ENCODE measurements around the gene ACADSB. TPM values are rescaled to one million over a fixed set of nuclear protein-coding genes. Genes with fewer than 3 reads are reported as not detected.

Gene ACADSB
- total and polyA plus RNA-seq, 10 of the 15 experiments (the other 5 are each of a cell fraction or from before 2014, with no cell fraction given), result 10.8 to 24.0 (median 15.0) TPM

- H3K4me2 ChIP-seq (ENCODE audit: control insufficient read depth, insufficient read depth), result no peak overlapping the region
- H3K27ac ChIP-seq (ENCODE audit: control insufficient read depth, insufficient read depth), result no peak overlapping the region
- intact Hi-C loops (cut with micrococcal nuclease; ENCODE audit: unreplicated experiment), result no loop called here
- FAIRE-seq, result no peak
- WGBS (ENCODE audit: insufficient coverage, insufficient replicate concordance, low lambda C conversion rate, missing lambda C conversion rate), result 34% methylated on average over 10 of the region's 10 CpGs
- ChIA-PET RAD21 (ENCODE audit: unreplicated experiment) (no interaction called here), CTCF (no interaction called here), SMC1A (ENCODE audit: uncharacterized antibody, unreplicated experiment) (no interaction called here), POLR2A (no interaction called here)
- no peaks in the 10 kb centered on the region for H3K79me2 ChIP-seq (ENCODE audit: control insufficient read depth, insufficient read depth, low read length)
- H3K4me1 ChIP-seq (ENCODE audit: control insufficient read depth, insufficient read depth, low read length), result no peaks in the 10 kb centered on the region
- in situ Hi-C loops (cut with MboI), result no loop called here
- DNase-seq (ENCODE audit: low read depth, low spot score), result no peak
- no peaks in the 10 kb centered on the region for H4K20me1 ChIP-seq (ENCODE audit: control insufficient read depth, insufficient read depth)
- H3K9ac ChIP-seq (ENCODE audit: control insufficient read depth, insufficient read depth, low read length), result no peak overlapping the region
- H3K27me3 ChIP-seq (replicated peaks in 1 of 2; ENCODE audit: control insufficient read depth in 2 of 2, insufficient read depth in 2 of 2, low read length in 1 of 2), result no peaks in the 10 kb centered on the region; a peak in 1 of 4 replicates
- ATAC-seq, result no peak
- no peaks in the 10 kb centered on the region for H3K9me3 ChIP-seq (replicated peaks; ENCODE audit: control insufficient read depth, insufficient read depth, low read length)
- no peak overlapping the region for H2AFZ ChIP-seq (ENCODE audit: control insufficient read depth, low read depth, low read length)
- H3K4me3 ChIP-seq, result no peak overlapping the region
- H3K36me3 ChIP-seq (ENCODE audit: control insufficient read depth in 2 of 2, insufficient read depth in 2 of 2, low read length in 1 of 2), result no peaks in the 10 kb centered on the region
- BruUV-seq (replicated peaks), result no TSS peak
- TF ChIP-seq MTA2 (IDR thresholded peaks at IDR 0.05; ENCODE audit: low read depth) (no peak), NRF1 (conservative IDR thresholded peaks at IDR 0.05; ENCODE audit: low read depth, low read length) (no peak), CBX5 (IDR thresholded peaks at IDR 0.05; ENCODE audit: low read depth) (no peak), ELK1 (IDR thresholded peaks at IDR 0.05; ENCODE audit: low read depth, low read length) (no peak), NKRF (conservative IDR thresholded peaks at IDR 0.05) (no peak), STAT1 (conservative IDR thresholded peaks at IDR 0.05) (no peak), CEBPZ (IDR thresholded peaks at IDR 0.05; ENCODE audit: low read depth, low read length) (no peak), PBX3 (IDR thresholded peaks at IDR 0.05; ENCODE audit: insufficient replicate concordance, low read depth, low read length) (no peak), GABPA (IDR thresholded peaks at IDR 0.05; ENCODE audit: low read depth) (no peak), ZBED1 (IDR thresholded peaks at IDR 0.05; ENCODE audit: borderline replicate concordance) (no peak), REST (IDR thresholded peaks at IDR 0.05; ENCODE audit: low read depth, low read length) (no peak), KAT2A (conservative IDR thresholded peaks at IDR 0.05; ENCODE audit: control insufficient read depth, low read depth, low read length) (no peak), MEF2B (IDR thresholded peaks at IDR 0.05; ENCODE audit: partially characterized antibody, poor library complexity, severe bottlenecking) (no peak)
Measured at GRCh38 chr10:123062726-123063125, 53.9 kb downstream of the ACADSB start.
